Activated gamma-delta T cell (primary cell): ENCODE results near the gene EDN2.

ENCODE experiments used
- DNase-seq: peaks from one replicate; lab custom pipeline; 2025; lab: John Stamatoyannopoulos, UW

EDN2 gene

GRCh38 chr1:41498804-41499203, 14.3 kb upstream of the EDN2 start:
- no peak for DNase-seq

DNA sequence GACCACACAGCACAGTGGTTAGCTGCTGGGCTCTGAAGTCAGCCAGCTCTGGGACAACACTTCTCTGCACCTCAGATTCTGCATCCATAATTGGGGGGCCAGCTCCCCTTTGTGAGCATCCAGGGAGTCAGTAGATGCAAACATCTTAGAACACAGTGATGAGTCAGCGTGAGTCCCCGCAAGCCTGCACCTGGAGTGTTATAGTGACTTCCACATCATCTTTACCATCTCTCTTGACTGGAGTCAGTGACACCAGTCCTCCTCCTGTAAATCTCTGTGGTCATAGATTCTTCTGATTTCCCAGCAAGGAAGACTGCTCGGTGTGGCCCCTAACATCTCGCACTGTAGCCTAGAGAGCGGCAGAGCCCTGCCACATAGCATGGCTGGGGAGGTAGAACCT, 13.9 kb upstream of the EDN2 start:
- DNase-seq = no peak

DNA sequence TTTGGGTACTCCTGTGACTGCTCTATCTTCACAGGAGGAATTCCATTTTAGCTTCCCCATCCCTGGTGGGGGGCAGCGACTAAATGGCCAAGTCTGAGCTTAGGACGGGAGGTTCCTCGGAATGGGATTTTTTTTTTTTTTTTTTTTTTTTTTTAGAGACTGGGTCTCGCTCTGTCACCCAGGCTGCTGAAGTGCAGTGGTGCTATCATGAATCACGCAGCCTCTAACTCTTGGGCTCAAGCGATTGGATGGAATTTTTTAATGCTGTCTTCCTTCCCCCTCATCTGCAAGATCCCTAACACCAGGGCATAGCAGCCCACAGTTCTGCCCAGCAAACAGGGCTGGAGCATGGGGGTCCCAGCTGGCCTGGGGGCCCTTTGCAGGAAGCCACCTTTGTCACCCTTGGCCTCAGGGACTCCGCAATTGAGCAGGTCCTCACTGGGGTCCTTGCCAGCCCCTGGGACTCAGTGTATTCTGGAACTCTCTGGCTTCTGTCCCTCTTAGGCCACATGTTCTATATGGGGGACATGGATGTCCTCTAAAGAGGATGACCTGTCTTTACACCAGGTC, 13.1 kb upstream of the EDN2 start:
- no peak for DNase-seq

DNA sequence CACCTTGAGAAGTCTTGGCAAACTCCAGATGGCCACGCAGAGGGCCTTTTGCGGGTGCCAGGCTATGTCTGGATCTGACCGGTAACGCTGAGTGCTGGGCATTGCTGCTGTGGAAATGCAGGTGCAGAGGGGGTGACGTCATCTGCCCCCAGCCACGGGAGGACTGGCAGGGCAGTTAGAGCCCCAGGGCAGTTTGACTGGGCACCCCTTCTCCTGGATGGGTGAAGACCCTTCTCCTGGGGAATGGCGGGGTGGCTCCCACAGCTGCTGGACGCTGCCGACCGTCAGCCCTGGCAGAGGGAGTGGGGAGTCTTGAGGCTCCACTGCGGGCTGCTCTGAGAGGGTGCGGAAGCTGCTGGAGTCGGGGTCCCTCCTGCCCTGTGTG, 12.6 kb upstream of the EDN2 start:
- no peak for DNase-seq

DNA sequence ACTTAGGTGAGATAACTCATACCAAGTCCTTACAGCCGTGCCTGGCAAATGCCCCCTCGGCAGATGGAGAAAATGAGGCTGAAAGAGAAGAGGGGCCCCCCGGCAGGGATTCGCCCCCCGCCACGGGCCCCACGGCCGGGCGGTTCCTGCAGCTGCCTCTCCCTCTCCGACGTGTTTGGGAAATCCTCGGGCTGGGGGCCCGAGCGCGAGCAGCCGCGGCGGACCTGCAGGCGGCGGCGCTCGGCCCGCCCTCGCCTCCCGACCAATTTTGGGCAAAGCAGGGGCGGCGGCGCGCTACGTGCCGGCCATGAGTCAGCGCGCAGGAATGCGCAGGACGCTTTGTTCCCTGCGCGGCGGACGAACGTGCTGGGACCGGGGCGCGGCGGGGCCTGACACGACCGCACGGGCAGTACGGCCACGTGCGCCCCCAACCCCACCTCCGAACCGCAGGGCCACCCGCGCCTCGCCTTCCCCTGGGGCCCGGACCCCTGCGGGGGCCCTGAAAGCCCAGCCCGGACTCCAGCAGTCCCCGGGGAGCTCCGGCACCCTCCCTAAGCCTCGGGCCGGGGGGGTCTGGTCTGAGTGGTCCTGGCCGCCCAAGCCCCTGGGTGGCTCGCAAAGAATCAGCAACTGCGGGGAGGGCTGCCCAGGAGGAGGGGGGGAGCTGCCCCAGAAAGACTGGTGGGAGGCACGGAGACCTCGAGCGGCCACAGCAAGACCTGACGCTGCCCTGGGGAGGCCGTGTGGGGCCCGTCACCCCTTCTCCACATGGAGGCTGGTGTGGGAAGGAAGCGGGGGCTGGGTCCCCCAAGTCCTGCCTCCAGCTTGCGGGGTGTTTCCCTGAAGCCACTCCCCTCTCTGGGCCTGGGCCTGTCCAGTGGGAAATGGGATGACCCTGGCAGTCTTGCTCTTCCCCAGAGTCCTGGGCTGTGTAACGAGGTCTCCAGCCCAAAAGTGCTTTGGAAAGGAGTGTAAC, 11.9 kb upstream of the EDN2 start:
- DNase-seq = no peak

DNA sequence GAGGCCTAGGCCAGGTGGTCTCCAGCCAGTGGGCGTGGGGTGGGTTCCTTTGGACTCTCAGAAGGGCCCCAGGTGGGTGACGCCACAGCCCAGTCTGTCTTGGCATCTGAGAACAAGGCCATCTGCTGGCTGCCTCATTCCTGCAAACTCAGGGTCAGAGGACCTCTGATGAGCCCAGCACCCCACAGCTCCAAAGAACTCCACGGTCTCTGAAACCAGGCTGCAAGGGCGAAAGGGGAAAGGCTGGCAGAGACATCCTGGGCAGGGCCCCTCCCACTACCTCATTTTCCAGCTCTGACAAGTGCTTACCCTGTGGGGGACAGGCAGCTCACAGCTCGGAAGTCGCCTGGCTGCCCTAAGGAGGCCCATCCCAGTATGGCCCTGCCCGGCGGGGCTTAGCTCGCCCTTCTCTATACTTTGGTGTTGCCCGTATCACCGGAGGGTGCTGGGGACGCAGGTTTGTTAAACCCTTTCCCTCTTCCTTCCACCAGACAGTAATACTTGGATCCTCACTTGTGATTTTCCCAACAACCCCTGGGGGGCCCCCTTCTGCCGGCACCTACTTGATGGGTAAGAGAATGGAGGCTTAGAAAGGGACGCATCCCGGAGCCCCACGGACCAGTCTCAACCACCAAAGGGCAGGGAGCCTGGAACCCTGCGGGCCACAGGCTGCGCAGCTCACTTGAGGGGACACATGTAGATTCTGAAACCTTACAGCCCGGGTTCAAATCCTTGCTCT, 10.9 kb upstream of the EDN2 start:
- DNase-seq = no peak

GRCh38 chr1:41494351-41495209, 10.1 kb upstream of the EDN2 start:
- DNase-seq = no peak

DNA sequence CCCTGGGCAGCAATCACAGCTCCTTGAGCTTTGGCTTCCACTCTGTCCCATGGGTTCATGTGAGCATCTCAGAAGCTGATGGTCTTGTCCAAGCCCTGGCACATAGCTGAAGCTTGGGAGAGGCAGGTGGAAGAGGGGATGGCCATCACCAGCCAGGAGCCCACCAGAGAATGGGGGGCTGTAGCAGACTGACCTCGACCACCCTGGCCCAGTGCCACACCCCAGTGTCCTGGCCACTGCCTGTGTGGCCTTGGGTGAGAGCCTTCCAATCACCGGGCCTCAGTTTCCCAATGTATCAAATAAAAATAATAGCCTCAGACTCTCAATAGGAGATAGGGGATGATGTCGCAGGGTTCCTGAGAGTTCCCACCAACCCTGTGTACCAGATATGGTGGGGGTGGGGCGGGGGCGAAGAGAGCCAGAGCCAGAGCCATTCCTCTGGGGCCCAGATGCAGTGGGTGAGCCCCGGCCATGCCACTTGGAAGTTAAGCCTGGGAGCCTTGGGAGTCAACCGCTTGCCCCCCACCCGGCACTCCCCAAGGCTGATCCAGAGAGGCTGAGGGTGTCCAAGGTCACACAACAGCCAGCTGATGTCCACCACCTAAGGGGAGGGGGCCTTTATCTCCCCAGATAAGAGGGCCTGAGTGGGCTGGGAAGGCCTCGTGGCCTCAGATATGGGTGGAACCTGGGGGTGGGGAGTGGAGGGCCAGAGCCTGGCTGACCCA, 9.3 kb upstream of the EDN2 start:
- no peak for DNase-seq

DNA sequence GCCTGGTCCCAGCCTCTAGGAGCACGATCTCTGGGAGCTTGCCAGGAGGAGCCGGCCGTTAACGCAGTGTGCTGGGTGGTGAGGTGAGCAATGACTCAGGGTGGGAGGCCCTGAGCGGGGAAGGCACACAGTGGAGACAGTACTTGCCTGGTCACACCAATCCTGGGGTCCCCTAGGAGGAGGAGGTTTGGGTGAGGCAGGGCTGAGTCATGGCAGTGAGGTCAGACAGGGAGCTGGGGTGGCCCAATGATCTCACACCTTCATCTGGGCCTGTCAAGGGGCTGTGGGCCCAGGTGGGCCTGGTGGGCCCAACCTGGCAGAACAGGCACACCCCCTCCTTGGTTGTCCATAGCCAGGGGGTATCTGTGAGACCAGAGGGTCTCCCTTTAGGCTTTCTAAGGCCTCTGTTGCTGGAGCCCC, 8.6 kb upstream of the EDN2 start:
- DNase-seq = no peak

DNA sequence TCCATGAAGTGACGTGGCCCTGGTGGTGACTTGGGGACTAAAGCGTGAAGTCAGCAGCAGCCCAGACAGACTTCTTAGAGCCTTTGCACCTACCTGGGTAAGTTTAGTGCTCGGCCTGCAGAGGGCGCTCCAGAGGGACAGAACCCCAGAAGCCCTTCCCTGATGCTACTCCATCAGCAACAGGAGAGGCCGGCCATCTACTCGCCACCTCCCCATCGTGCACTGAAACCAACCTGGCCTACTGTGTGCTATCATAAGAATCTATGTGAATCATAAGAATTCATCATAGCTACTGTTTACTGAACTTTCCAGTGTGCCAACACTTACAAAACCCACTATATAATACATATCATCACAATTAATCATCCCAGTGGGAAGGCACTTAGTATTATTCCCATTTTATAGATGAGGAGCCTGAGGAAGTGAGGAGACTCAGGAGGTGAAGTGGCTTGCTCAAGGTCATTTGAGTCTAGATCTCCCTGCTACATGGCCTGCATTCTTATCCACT, 7.9 kb upstream of the EDN2 start:
- DNase-seq = no peak

GRCh38 chr1:41490911-41491310, 6.4 kb upstream of the EDN2 start:
- DNase-seq = no peak

GRCh38 chr1:41489561-41489960, 5.1 kb upstream of the EDN2 start:
- DNase-seq = no peak

DNA sequence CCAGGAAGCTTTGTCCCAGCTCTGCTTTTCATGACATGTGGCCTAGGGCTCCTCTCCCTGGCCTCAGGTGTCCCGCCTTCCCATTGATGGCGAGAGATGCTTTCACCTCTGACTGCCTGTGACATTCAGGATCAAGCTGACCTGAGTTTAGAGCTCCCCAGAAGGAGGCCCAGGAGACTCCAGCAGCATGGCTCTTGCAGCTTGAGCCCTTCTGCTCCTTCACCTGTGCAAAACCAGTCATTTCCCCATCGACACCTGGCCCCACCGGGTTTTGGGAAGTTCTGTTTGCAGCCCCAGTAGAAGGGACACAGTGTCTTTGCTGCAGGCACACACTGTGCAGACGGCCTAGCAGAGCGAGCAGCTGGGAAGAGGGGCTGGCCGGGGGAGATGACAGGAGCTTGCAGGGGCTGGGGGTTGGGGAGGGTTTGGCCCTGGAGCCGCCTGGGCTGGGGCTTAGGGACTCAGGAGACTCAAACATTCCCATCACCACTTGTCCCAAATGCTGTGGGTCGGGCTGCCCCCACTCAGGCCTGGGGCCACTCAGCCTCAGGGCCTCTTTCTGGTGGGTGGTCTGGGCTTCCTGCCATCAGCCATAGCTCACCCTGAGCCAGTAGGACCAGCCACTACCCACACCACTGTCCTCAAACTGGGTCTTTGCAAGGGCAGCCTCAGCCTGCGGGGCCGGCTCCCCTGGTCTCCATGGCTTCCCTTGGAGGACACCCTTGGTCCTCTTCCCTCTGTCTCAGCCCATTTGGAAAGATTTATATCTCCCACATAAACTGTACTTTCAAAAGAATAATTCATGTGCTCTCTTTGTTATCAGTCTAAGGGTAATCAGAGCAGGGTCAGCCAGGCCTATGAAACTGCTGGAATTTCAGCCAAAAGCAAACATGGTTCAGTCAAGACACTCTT, 3.8 kb upstream of the EDN2 start:
- no peak for DNase-seq

DNA sequence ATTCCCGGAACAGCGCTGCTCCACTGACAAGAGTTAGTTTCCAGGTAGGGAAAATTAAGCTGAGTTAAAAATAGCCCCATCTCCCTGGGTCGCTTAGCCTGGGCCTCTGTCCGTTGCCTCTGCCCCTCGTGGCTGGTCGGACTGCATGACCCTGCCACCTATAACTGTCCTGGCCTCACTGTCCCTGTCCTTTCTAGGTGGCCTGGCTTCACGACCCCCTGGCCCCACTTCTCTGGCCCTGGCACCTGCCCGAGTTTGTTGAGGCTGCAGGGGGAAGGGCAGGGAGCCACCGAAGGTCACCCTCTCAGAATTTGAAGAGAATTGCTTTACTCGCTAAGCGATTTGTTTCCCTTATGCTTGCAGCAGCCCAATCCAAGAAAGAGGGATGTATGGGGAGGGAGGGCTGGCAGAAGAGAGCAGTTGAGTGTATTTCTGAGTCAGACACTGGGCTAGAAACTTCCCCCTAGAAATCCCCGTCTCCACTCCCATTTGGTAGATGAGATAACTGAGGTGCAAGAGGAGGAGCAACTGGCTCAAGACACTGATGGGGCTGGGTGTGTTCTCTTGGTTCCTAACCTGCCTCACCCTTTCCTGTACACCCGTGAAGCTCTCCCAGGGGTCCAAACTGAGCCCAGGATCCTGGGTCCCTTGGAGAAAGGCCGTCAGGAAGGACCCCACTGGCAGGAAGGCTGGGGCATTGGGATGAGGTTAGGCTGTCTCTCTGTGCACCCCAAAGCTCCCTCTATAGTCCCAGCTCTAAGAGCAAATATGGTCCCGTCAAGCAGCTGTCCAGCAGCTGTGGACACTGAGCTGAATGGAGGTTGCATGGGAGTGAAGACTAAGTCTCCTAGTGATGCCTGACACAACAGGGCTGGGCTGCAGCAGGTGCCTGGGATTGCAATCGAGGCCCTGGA, 2.9 kb upstream of the EDN2 start:
- no peak for DNase-seq

DNA sequence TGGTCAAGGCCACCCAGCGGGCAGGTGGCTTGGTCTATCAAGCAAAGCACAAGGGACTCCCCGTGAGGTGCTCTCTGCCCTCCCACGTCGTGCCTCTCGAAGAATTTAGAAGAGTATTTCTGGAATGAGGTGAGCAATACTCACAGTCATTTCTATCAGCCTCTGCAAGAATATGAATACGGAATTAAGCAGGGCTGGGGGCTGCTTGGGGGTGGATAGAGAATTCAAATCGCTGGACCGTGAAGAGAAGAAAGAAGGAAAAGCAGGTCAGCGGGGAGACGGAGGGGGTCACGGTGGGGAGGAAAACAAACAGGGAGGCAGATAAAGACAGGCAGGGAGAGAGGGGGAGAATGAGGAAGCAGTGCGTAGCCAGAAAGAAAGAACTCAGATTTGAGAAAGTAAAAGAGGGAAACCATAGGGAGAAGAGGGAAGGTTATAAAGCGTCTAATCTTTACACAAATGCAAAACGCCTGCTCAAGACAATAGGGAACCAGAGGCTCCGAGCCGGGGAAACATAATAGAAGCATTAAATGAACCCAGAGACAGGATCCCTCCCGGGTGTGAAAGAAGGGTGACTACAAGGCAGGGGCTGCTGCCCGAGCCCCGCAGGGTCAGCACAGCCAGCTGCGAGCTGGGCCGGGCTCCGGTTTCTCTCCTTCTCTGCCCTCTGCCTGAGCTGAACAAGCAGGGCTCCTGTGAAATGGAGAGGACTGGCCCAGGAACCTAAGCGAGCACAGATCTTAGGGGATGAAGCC, 2.1 kb upstream of the EDN2 start:
- no peak for DNase-seq

DNA sequence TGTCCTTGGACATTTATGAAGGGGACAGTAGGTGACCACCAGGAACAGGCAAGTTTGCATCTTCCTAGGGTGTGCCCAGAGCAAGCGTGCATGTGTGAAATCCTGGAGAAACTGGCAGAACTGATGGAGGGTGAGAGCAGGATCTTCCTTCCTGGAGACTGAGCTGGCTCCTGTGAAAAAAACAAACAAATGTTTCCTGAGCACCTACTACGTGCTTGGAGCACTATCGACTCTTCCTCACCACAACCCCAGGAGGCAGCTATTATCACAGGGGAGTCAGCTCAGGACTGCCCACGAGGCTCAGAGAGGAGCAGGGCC, 1.5 kb upstream of the EDN2 start:
- DNase-seq = no peak

DNA sequence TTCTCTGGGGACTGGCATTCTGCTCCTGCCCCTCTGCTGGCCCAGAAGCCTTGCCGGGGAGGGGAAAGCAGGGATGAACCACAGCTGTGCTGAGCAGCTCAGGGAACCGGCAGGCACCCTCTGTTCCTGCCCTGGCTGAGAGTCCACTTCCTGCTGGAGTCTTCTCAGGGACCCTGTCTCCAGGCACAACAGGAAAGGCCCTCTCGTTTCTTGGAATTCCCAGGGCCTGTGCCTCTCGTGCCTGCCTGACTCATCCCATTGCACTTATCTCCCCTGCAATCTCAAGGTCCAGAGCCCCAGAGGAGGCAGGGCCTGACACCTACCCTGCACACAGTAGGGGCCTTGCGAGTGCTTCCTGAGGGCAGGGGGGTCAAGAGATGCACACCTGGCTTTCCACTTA, 1.1 kb upstream of the EDN2 start:
- DNase-seq = no peak

- no peak for DNase-seq
Observed at GRCh38 chr1:41483960-41484401, 502 bp downstream of the EDN2 start.
